ENCODE data around the gene SPON1. TPM values are rescaled to one million over a fixed set of nuclear protein-coding genes. Genes with fewer than 3 reads are reported as not detected.

SPON1 gene
- total and polyA plus RNA-seq, 2 donors (not counting 1 experiment from before 2014, with no cell fraction given): 0.30 TPM; not detected in 1

DNA sequence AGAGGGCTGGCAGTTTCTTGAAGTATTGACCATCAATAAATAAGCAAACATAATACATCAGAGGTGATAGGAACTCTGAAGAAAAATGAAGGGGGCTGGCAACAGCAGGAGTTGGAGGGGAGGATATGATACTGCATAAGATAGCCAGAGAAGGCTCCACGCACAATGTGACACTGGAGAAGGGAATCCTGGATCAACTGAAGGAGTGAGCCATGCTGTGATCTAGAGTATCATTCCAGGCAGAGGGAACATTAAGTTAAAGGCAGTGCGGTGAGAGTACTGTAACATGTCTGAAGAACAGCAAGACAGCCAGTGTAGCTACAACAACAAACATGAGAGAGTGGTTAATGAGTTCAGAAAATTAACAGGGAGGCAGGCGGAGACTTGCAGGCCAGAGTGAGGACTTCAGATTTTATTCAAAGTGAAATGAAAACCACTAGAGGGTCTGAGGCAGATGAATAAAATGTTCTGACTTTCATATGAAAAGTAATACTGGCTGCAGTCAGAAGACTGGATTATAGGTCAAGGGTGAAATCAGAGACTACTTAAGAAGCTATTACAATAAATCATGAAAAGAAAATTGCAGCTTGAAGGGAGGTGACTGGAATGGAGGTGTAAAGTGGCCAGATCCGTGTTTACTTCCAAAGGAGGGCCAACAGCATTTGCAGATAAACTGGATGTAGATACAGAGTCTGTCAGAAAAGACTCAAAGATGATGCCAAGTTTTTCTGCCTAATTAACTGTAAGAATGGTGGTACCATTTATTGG lies 347.1 kb downstream of the SPON1 start:
- TF ChIP-seq EZH2 (IDR thresholded peaks at IDR 0.05; ENCODE audit: borderline replicate concordance, insufficient read depth, low read depth, low read length, poor library complexity, severe bottlenecking): no peak
- TF ChIP-seq, protein P1, sequence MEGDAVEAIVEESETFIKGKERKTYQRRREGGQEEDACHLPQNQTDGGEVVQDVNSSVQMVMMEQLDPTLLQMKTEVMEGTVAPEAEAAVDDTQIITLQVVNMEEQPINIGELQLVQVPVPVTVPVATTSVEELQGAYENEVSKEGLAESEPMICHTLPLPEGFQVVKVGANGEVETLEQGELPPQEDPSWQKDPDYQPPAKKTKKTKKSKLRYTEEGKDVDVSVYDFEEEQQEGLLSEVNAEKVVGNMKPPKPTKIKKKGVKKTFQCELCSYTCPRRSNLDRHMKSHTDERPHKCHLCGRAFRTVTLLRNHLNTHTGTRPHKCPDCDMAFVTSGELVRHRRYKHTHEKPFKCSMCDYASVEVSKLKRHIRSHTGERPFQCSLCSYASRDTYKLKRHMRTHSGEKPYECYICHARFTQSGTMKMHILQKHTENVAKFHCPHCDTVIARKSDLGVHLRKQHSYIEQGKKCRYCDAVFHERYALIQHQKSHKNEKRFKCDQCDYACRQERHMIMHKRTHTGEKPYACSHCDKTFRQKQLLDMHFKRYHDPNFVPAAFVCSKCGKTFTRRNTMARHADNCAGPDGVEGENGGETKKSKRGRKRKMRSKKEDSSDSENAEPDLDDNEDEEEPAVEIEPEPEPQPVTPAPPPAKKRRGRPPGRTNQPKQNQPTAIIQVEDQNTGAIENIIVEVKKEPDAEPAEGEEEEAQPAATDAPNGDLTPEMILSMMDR (IDR thresholded peaks at IDR 0.05): no peak
- Histone ChIP-seq H3K36me3 (replicated peaks in 1 of 2; ENCODE audit: control extremely low read depth in 1 of 2, control insufficient read depth in 1 of 2, extremely low read depth in 1 of 2, insufficient read depth in 2 of 2, low read length in 1 of 2) (no peaks in the 10 kb centered on the region), H3K4me1 (ENCODE audit: control insufficient read depth in 2 of 2, insufficient read depth in 2 of 2, low read length in 2 of 2) (peaks cover 82 to 87% of the 10 kb centered on the region in 2 donors), H3K4me3 (ENCODE audit: control extremely low read depth in 1 of 5, extremely low read depth in 1 of 5, insufficient read depth in 1 of 5, low read depth in 2 of 5, low read length in 4 of 5) (peak overlapping the region in 1 of 5 experiments; percentile 8), H3K79me2 (ENCODE audit: control insufficient read depth, insufficient read depth, low read length) (peaks cover 95% of the 10 kb centered on the region), H3K9ac (ENCODE audit: low read length) (no peak overlapping the region), H3K9me3 (ENCODE audit: control extremely low read depth in 1 of 3, control insufficient read depth in 2 of 3, insufficient read depth in 1 of 3, low read length in 2 of 3) (no peaks in the 10 kb centered on the region), H2AFZ (ENCODE audit: insufficient read depth, low read depth, low read length, poor library complexity, severe bottlenecking) (no peak overlapping the region), H3K27ac (ENCODE audit: low read length in 2 of 2) (peak overlapping the region; percentile 64 to 97), H3K4me2 (replicated peaks; ENCODE audit: low read depth, low read length, poor library complexity, severe bottlenecking) (peak overlapping the region; percentile 47), H4K20me1 (ENCODE audit: control insufficient read depth, insufficient read depth, low read length, poor library complexity, severe bottlenecking) (peaks cover 38% of the 10 kb centered on the region), H3K27me3 (replicated peaks in 1 of 4; ENCODE audit: control extremely low read depth in 1 of 4, control insufficient read depth in 3 of 4, insufficient read depth in 4 of 4, low read length in 3 of 4) (no peaks in the 10 kb centered on the region)
- Mint-ChIP-seq H3K9me3 (ENCODE audit: insufficient read depth) (no peaks in the 10 kb centered on the region), H3K27ac (no peak overlapping the region), H3K27me3 (no peaks in the 10 kb centered on the region), H3K4me1 (peaks cover 40% of the 10 kb centered on the region), H3K4me3 (no peak overlapping the region)
- intact Hi-C loops (cut with micrococcal nuclease): loop anchor here (2.0 to 10.0 kb wide), 4 partner anchors 17 to 598 kb away; no protein-coding TSS in a partner anchor
- no peak for ATAC-seq (ENCODE audit: low read depth)
- ChIA-PET CTCF (interaction anchor here (0.5 to 12.4 kb wide), 10 partner anchors 9 to 145 kb away, joined by 3 to 474 read pairs (median 8); no protein-coding TSS in a partner anchor), POLR2A (no interaction called here)
- 95% methylated on average over 4 of the region's 4 CpGs for WGBS (ENCODE audit: insufficient coverage)
- DNase-seq: no peak

DNA sequence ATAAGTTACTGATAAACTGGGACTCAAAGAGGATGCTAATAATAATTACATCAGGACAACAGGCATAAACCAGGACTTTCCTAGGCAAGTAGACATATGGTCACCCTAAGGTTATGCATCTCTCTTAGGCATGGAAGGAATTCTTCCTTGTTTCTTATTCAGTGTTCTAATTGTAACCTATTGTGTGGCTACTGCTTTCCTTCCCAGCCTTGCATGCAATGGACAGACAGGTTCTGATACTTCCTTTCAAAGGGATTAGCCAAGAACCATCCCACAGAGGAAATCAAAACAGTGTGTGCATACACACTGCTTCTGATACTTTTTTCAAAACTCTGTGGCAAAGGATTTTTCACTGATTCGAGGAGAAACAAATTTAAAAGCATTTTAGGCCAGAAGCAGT lies 348.2 kb downstream of the SPON1 start:
- ATAC-seq (ENCODE audit: low read depth): no peak
- Histone ChIP-seq H3K4me1 (ENCODE audit: control insufficient read depth in 2 of 2, insufficient read depth in 2 of 2, low read length in 2 of 2) (peaks cover 88 to 91% of the 10 kb centered on the region in 2 donors), H3K4me2 (replicated peaks; ENCODE audit: low read depth, low read length, poor library complexity, severe bottlenecking) (peak overlapping the region; percentile 47), H3K27ac (ENCODE audit: low read length in 2 of 2) (peak overlapping the region; percentile 92 to 97), H3K9me3 (ENCODE audit: control extremely low read depth in 1 of 3, control insufficient read depth in 2 of 3, insufficient read depth in 1 of 3, low read length in 2 of 3) (no peaks in the 10 kb centered on the region), H3K9ac (ENCODE audit: low read length) (no peak overlapping the region), H3K4me3 (ENCODE audit: control extremely low read depth in 1 of 5, extremely low read depth in 1 of 5, insufficient read depth in 1 of 5, low read depth in 2 of 5, low read length in 4 of 5) (no peak overlapping the region), H3K79me2 (ENCODE audit: control insufficient read depth, insufficient read depth, low read length) (peaks cover 95% of the 10 kb centered on the region), H3K27me3 (replicated peaks in 1 of 4; ENCODE audit: control extremely low read depth in 1 of 4, control insufficient read depth in 3 of 4, insufficient read depth in 4 of 4, low read length in 3 of 4) (no peaks in the 10 kb centered on the region), H4K20me1 (ENCODE audit: control insufficient read depth, insufficient read depth, low read length, poor library complexity, severe bottlenecking) (peaks cover 28% of the 10 kb centered on the region), H3K36me3 (replicated peaks in 1 of 2; ENCODE audit: control extremely low read depth in 1 of 2, control insufficient read depth in 1 of 2, extremely low read depth in 1 of 2, insufficient read depth in 2 of 2, low read length in 1 of 2) (no peaks in the 10 kb centered on the region), H2AFZ (ENCODE audit: insufficient read depth, low read depth, low read length, poor library complexity, severe bottlenecking) (no peak overlapping the region)
- ChIA-PET CTCF (interaction anchor here (0.8 to 5.6 kb wide), 7 partner anchors 10 to 144 kb away, joined by 3 to 50 read pairs (median 3); no protein-coding TSS in a partner anchor), POLR2A (interaction anchor here (0.6 kb wide), 1 partner anchor 42 kb away, joined by 4 read pairs; no protein-coding TSS in a partner anchor)
- no CpG with 5 or more reads among the region's 1 CpG for WGBS (ENCODE audit: insufficient coverage)
- H3K4me3 Mint-ChIP-seq: no peak overlapping the region
- peaks cover 39% of the 10 kb centered on the region for H3K4me1 Mint-ChIP-seq
- no peak overlapping the region for H3K27ac Mint-ChIP-seq
- no peak for TF ChIP-seq EZH2 (IDR thresholded peaks at IDR 0.05; ENCODE audit: borderline replicate concordance, insufficient read depth, low read depth, low read length, poor library complexity, severe bottlenecking)
- TF ChIP-seq, protein P1 (IDR thresholded peaks at IDR 0.05): no peak
- no peaks in the 10 kb centered on the region for H3K27me3 Mint-ChIP-seq
- intact Hi-C loops (cut with micrococcal nuclease): loop anchor here (5.0 to 10.0 kb wide), 3 partner anchors 192 to 597 kb away; no protein-coding TSS in a partner anchor
- DNase-seq: no peak
- no peaks in the 10 kb centered on the region for H3K9me3 Mint-ChIP-seq (ENCODE audit: insufficient read depth)

Data from B cell (primary cell).